H1 (cell line): ENCODE results near the gene CALM3.

Experiments
- BRCA1 ChIP-seq: IDR thresholded peaks from 2 replicates; pipeline ENCODE4 v1.6.1; 2012; ENCODE audit warnings: low read depth, low read length, improper control_type of control experiment
- CHD2 ChIP-seq: IDR thresholded peaks from 2 replicates; pipeline ENCODE4 v1.6.1; 2012; ENCODE audit warnings: low read length, improper control_type of control experiment
- EP300 ChIP-seq, 2 experiments: IDR thresholded peaks; 1 replicate in 1 of 2; 2 replicates in 1 of 2; pipeline ENCODE4 v1.6.1; 2011 to 2012; ENCODE audit warnings: low read depth in 2 of 2, low read length in 2 of 2, mild to moderate bottlenecking in 2 of 2, borderline replicate concordance in 1 of 2, inconsistent platforms in 1 of 2, moderate library complexity in 1 of 2
- FOSL1 ChIP-seq: IDR thresholded peaks from 2 replicates; pipeline ENCODE4 v1.6.1; 2011; ENCODE audit warnings: mild to moderate bottlenecking, low read depth, low read length, moderate library complexity; ENCODE audit not compliant: insufficient read depth
- JUN ChIP-seq: IDR thresholded peaks from 2 replicates; pipeline ENCODE4 v1.6.1; 2011; ENCODE audit warnings: low read depth, mild to moderate bottlenecking, improper control_type of control experiment, low read length
- POLR2A ChIP-seq, 2 experiments: IDR thresholded peaks; 1 replicate in 1 of 2; 2 replicates in 1 of 2; pipeline ENCODE4 v1.6.1; 2011; ENCODE audit warnings: low read depth in 2 of 2, low read length in 2 of 2, mild to moderate bottlenecking in 2 of 2; ENCODE audit errors: control extremely low read depth in 1 of 2
- RBBP5 ChIP-seq: IDR thresholded peaks from 2 replicates; pipeline ENCODE4 v1.7.1; 2012; ENCODE audit warnings: low read depth, mild to moderate bottlenecking, inconsistent platforms, low read length, moderate library complexity, borderline replicate concordance
- RNF2 ChIP-seq: fragments of 200-900, 300-1000 bp; sonication (generic); IDR thresholded peaks from 2 replicates; pipeline ENCODE4 v1.7.1; 2016; ENCODE audit warnings: borderline replicate concordance, low read depth, mild to moderate bottlenecking, antibody characterized with exemption, low read length; ENCODE audit not compliant: poor library complexity, severe bottlenecking; ENCODE audit errors: missing control alignments
- SUZ12 ChIP-seq: fragments of 200-600 bp; sonication (generic); IDR thresholded peaks from 2 replicates; pipeline ENCODE4 v1.6.1; 2012; ENCODE audit warnings: mild to moderate bottlenecking, inconsistent platforms, low read length, moderate library complexity, mixed read lengths
- TAF1 ChIP-seq: IDR thresholded peaks from 2 replicates; pipeline ENCODE4 v1.6.1; 2011; ENCODE audit warnings: mild to moderate bottlenecking, low read depth, low read length
- TEAD4 ChIP-seq: IDR thresholded peaks from 2 replicates; pipeline ENCODE4 v1.6.1; 2012; ENCODE audit warnings: low read depth, low read length, inconsistent platforms, mixed read lengths
- USF2 ChIP-seq: IDR thresholded peaks from 2 replicates; pipeline ENCODE4 v1.6.1; 2011; ENCODE audit warnings: low read length, improper control_type of control experiment
- TF ChIP-seq, protein P1 (sequence below), 3 experiments: IDR thresholded peaks; 1 replicate in 2 of 3; 2 replicates in 1 of 3; pipeline versions ENCODE4 v1.5.1 to v1.6.1; 2011; ENCODE audit warnings: low read length in 3 of 3, mild to moderate bottlenecking in 3 of 3, inconsistent platforms in 2 of 3, low read depth in 1 of 3, moderate library complexity in 1 of 3; ENCODE audit not compliant: insufficient read depth in 1 of 3; ENCODE audit errors: control extremely low read depth in 1 of 3
- TF ChIP-seq, protein P2 (sequence below): IDR thresholded peaks from 2 replicates; pipeline ENCODE4 v1.6.1; 2012; ENCODE audit warnings: inconsistent platforms

DNA sequence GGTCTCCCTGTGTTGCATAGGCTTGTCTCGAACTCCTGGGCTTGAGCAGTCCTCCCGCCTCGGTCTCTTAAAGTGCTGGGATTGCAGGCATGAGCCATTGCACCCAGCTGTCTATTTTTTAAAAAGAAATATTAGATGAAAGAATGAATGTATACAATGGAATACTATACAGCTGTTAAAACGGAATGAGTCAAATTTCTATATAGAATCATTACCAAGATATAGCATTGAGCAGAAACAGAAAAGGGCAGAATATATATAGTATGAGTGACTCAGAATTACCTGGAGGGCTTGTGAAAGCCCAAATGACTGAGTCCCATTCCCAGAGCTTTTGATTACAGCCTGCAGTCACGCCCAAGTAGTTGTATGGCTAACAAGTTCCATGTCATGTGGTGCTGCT lies 55.4 kb downstream of the CALM3 start:
- TF ChIP-seq CHD2 (no peak), POLR2A (IDR thresholded peaks at IDR 0.05; ENCODE audit: control extremely low read depth in 1 of 2, low read depth in 2 of 2, low read length in 2 of 2) (no peak), TEAD4 (no peak), BRCA1 (no peak), JUN (no peak), RNF2 (no peak), RBBP5 (no peak), EP300 (IDR thresholded peaks at IDR 0.05; ENCODE audit: borderline replicate concordance in 1 of 2, low read depth in 2 of 2, low read length in 2 of 2) (no peak), SUZ12 (no peak), TAF1 (no peak), FOSL1 (no peak), USF2 (no peak)
- TF ChIP-seq, protein P1, sequence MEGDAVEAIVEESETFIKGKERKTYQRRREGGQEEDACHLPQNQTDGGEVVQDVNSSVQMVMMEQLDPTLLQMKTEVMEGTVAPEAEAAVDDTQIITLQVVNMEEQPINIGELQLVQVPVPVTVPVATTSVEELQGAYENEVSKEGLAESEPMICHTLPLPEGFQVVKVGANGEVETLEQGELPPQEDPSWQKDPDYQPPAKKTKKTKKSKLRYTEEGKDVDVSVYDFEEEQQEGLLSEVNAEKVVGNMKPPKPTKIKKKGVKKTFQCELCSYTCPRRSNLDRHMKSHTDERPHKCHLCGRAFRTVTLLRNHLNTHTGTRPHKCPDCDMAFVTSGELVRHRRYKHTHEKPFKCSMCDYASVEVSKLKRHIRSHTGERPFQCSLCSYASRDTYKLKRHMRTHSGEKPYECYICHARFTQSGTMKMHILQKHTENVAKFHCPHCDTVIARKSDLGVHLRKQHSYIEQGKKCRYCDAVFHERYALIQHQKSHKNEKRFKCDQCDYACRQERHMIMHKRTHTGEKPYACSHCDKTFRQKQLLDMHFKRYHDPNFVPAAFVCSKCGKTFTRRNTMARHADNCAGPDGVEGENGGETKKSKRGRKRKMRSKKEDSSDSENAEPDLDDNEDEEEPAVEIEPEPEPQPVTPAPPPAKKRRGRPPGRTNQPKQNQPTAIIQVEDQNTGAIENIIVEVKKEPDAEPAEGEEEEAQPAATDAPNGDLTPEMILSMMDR (IDR thresholded peaks at IDR 0.05; ENCODE audit: control extremely low read depth in 1 of 3, insufficient read depth in 1 of 3, low read depth in 1 of 3, low read length in 3 of 3) = no peak
- TF ChIP-seq, protein P2, sequence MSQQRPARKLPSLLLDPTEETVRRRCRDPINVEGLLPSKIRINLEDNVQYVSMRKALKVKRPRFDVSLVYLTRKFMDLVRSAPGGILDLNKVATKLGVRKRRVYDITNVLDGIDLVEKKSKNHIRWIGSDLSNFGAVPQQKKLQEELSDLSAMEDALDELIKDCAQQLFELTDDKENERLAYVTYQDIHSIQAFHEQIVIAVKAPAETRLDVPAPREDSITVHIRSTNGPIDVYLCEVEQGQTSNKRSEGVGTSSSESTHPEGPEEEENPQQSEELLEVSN = no peak
